Measurements from ENCODE around the gene NRXN3. TPM values are rescaled to one million over a fixed set of nuclear protein-coding genes. Genes with fewer than 3 reads are reported as not detected.

Gene NRXN3
- total and polyA plus RNA-seq, 4 donors, result 0.07 to 1.2 (median 0.23) TPM

- 89% methylated on average over 4 of the region's 4 CpGs for WGBS
- Histone ChIP-seq H3K27ac (ENCODE audit: low read depth in 1 of 2, low read length in 2 of 2) (no peak overlapping the region), H3K36me3 (ENCODE audit: control insufficient read depth in 4 of 4, insufficient read depth in 3 of 4, low read depth in 1 of 4, low read length in 3 of 4) (no peaks in the 10 kb centered on the region), H3K4me3 (ENCODE audit: low read depth in 1 of 3, low read length in 3 of 3) (no peak overlapping the region), H3K9me3 (ENCODE audit: control insufficient read depth in 4 of 4, low read length in 3 of 4) (no peaks in the 10 kb centered on the region), H3K4me1 (ENCODE audit: control insufficient read depth in 4 of 4, insufficient read depth in 4 of 4, low read length in 3 of 4) (peaks cover 0 to 3% (median 0%) of the 10 kb centered on the region in 4 donors), H3K27me3 (ENCODE audit: control insufficient read depth in 4 of 4, insufficient read depth in 4 of 4, low read length in 3 of 4) (no peaks in the 10 kb centered on the region), H3K9ac (ENCODE audit: low read depth in 1 of 2, low read length in 2 of 2) (no peak overlapping the region)
- DNase-seq (ENCODE audit: low spot score), result no peak
- TF ChIP-seq SP1 (IDR thresholded peaks at IDR 0.05) (no peak), FOXA2 (IDR thresholded peaks at IDR 0.05) (no peak)
These were observed 1243.7 kb downstream of the NRXN3 start for GRCh38 chr14:79413734-79414428.

GRCh38 chr14:79415726-79416125 is 1245.6 kb downstream of the NRXN3 start:
- Histone ChIP-seq H3K27me3 (ENCODE audit: control insufficient read depth in 4 of 4, insufficient read depth in 4 of 4, low read length in 3 of 4) (no peaks in the 10 kb centered on the region), H3K9ac (ENCODE audit: low read depth in 1 of 2, low read length in 2 of 2) (no peak overlapping the region), H3K27ac (ENCODE audit: low read depth in 1 of 2, low read length in 2 of 2) (no peak overlapping the region), H3K9me3 (ENCODE audit: control insufficient read depth in 4 of 4, low read length in 3 of 4) (no peaks in the 10 kb centered on the region), H3K4me1 (ENCODE audit: control insufficient read depth in 4 of 4, insufficient read depth in 4 of 4, low read length in 3 of 4) (peaks cover 0 to 10% (median 2%) of the 10 kb centered on the region in 4 donors), H3K4me3 (ENCODE audit: low read depth in 1 of 3, low read length in 3 of 3) (no peak overlapping the region), H3K36me3 (ENCODE audit: control insufficient read depth in 4 of 4, insufficient read depth in 3 of 4, low read depth in 1 of 4, low read length in 3 of 4) (no peaks in the 10 kb centered on the region)
- TF ChIP-seq CTCF (IDR thresholded peaks at IDR 0.05; ENCODE audit: low read depth, low read length, missing input control) (no peak), FOXA2 (IDR thresholded peaks at IDR 0.05) (no peak), FOXA1 (IDR thresholded peaks at IDR 0.05) (no peak), MAX (IDR thresholded peaks at IDR 0.05) (no peak), YY1 (IDR thresholded peaks at IDR 0.05) (no peak), EGR1 (IDR thresholded peaks at IDR 0.05; ENCODE audit: low read depth in 2 of 2) (no peak), REST (IDR thresholded peaks at IDR 0.05) (no peak), NR2F2 (IDR thresholded peaks at IDR 0.05) (no peak)
- WGBS, result 97% methylated on average over 1 of the region's 1 CpG
- no peak for DNase-seq (ENCODE audit: low spot score)

- no peak overlapping the region for H3K27ac ChIP-seq (ENCODE audit: low read depth in 1 of 2, low read length in 2 of 2)
- no peaks in the 10 kb centered on the region for H3K36me3 ChIP-seq (ENCODE audit: control insufficient read depth in 4 of 4, insufficient read depth in 3 of 4, low read depth in 1 of 4, low read length in 3 of 4)
- 87% methylated on average over 2 of the region's 2 CpGs for WGBS
- no peak for DNase-seq (ENCODE audit: low spot score)
- H3K4me3 ChIP-seq (ENCODE audit: low read depth in 1 of 3, low read length in 3 of 3), result no peak overlapping the region
- no peaks in the 10 kb centered on the region for H3K9me3 ChIP-seq (ENCODE audit: control insufficient read depth in 4 of 4, low read length in 3 of 4)
- TF ChIP-seq TAF1 (conservative IDR thresholded peaks at IDR 0.05) (no peak), CTCF (IDR thresholded peaks at IDR 0.05; ENCODE audit: low read depth, low read length, missing input control) (no peak), FOXA2 (IDR thresholded peaks at IDR 0.05) (no peak), RAD21 (IDR thresholded peaks at IDR 0.05) (no peak), MAX (IDR thresholded peaks at IDR 0.05) (no peak), FOXA1 (IDR thresholded peaks at IDR 0.05) (no peak), ATF3 (IDR thresholded peaks at IDR 0.05) (no peak), YY1 (IDR thresholded peaks at IDR 0.05) (no peak), HNF4G (IDR thresholded peaks at IDR 0.05) (no peak), SP1 (IDR thresholded peaks at IDR 0.05) (no peak), REST (IDR thresholded peaks at IDR 0.05) (no peak)
- no peak overlapping the region for H3K9ac ChIP-seq (ENCODE audit: low read depth in 1 of 2, low read length in 2 of 2)
- no peaks in the 10 kb centered on the region for H3K27me3 ChIP-seq (ENCODE audit: control insufficient read depth in 4 of 4, insufficient read depth in 4 of 4, low read length in 3 of 4)
- H3K4me1 ChIP-seq (ENCODE audit: control insufficient read depth in 4 of 4, insufficient read depth in 4 of 4, low read length in 3 of 4), result peaks cover 0 to 7% (median 2%) of the 10 kb centered on the region in 4 donors
These were observed 1247.8 kb downstream of the NRXN3 start for GRCh38 chr14:79417961-79418360.
